WTC11 (cell line): ENCODE results near the gene SPRING1.

ENCODE experiments used
- ATF3 ChIP-seq: sonication (generic); formaldehyde crosslinking; conservative IDR thresholded peaks from 2 replicates; pipeline ENCODE4 v1.8.1; 2022; ENCODE audit warnings: mild to moderate bottlenecking, missing genetic modification reagents
- CTCF ChIP-seq: fragments of 200-600 bp; IDR thresholded peaks from 2 replicates; pipeline ENCODE4 v1.8.0; 2022; ENCODE audit warnings: antibody characterized with exemption
- ELF4 ChIP-seq: sonication (generic); formaldehyde crosslinking; IDR thresholded peaks from 2 replicates; pipeline ENCODE4 v1.8.1; 2022; ENCODE audit warnings: low read depth, mild to moderate bottlenecking, moderate library complexity, missing genetic modification reagents
- KAT7 ChIP-seq: sonication (generic); formaldehyde crosslinking; IDR thresholded peaks from 2 replicates; pipeline ENCODE4 v1.8.1; 2023; ENCODE audit warnings: missing genetic modification reagents, mild to moderate bottlenecking, borderline replicate concordance
- ZBTB43 ChIP-seq: sonication (generic); formaldehyde crosslinking; IDR thresholded peaks from 2 replicates; pipeline ENCODE4 v1.8.1; 2023; ENCODE audit warnings: mild to moderate bottlenecking, missing genetic modification reagents
- TF ChIP-seq, protein P1 (sequence below): sonication (generic); formaldehyde crosslinking; IDR thresholded peaks from 2 replicates; pipeline ENCODE4 v1.8.1; 2023; ENCODE audit warnings: mild to moderate bottlenecking, missing genetic modification reagents, moderate library complexity

DNA sequence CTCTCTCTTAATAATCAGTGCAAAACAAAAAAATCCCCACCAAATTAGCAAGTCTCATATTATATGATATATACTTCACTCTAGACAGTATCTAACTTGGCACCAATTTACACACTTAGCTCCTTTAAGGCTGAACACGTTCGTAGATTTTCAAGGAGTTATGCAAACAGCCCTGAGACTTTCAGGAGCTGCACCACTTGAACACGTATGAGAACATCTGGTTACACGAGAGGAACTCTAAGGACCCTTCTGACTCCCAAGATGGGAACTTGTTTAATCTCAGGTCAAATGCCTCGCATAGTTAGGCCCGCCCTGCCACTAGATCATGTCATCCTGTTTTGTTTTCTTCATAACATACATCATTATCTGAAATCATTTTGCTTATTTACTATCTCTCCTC is 10.0 kb downstream of the SPRING1 start:
- no peak for TF ChIP-seq CTCF
- no peak for TF ChIP-seq ZBTB43 (CRISPR knock-in tag)
- TF ChIP-seq, protein P1, sequence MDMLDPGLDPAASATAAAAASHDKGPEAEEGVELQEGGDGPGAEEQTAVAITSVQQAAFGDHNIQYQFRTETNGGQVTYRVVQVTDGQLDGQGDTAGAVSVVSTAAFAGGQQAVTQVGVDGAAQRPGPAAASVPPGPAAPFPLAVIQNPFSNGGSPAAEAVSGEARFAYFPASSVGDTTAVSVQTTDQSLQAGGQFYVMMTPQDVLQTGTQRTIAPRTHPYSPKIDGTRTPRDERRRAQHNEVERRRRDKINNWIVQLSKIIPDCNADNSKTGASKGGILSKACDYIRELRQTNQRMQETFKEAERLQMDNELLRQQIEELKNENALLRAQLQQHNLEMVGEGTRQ (CRISPR knock-in tag) = no peak
- no peak for TF ChIP-seq ELF4 (CRISPR knock-in tag)
- TF ChIP-seq KAT7 = no peak
- no peak for TF ChIP-seq ATF3
